Neural cell (in vitro differentiated cells): ENCODE results near the gene ATP7B. TPM values are rescaled to one million over a fixed set of nuclear protein-coding genes. Genes with fewer than 3 reads are reported as not detected.

Source experiments
- H2AFZ ChIP-seq: fragments of 200-600, 300-800 bp; sonication (generic), shearing (Covaris generic); 2 replicates; pipeline ENCODE4 v1.6.0; 2014; ENCODE audit warnings: low read depth, mild to moderate bottlenecking, antibody characterized with exemption, low read length, moderate library complexity
- H3F3A ChIP-seq: fragments of 200-600 bp; shearing (Covaris generic); 2 replicates; pipeline ENCODE4 v1.6.1; 2016; ENCODE audit warnings: mild to moderate bottlenecking, moderate library complexity, mixed read lengths, antibody characterized with exemption, low read length; ENCODE audit not compliant: insufficient read depth, poor library complexity, severe bottlenecking
- H3K27ac ChIP-seq: fragments of 200-600, 300-800 bp; sonication (generic), shearing (Covaris generic); 2 replicates; pipeline ENCODE4 v1.5.1; 2014; ENCODE audit warnings: mild to moderate bottlenecking, low read length, moderate library complexity
- H3K27me3 ChIP-seq: fragments of 300-800, 200-600 bp; sonication (generic), shearing (Covaris generic); 2 replicates; pipeline ENCODE4 v1.6.0; 2014; ENCODE audit warnings: mild to moderate bottlenecking, low read depth, low read length, moderate library complexity; ENCODE audit not compliant: insufficient read depth
- H3K36me3 ChIP-seq: fragments of 300-800, 200-600 bp; sonication (generic), shearing (Covaris generic); 2 replicates; pipeline ENCODE4 v1.5.1; 2014; ENCODE audit warnings: mild to moderate bottlenecking, antibody characterized with exemption, low read length, moderate library complexity; ENCODE audit not compliant: insufficient read depth
- H3K4me2 ChIP-seq: fragments of 300-800, 200-600 bp; sonication (generic), shearing (Covaris generic); 2 replicates; pipeline ENCODE4 v1.6.0; 2014; ENCODE audit warnings: mild to moderate bottlenecking, low read length
- H3K4me3 ChIP-seq: fragments of 300-800, 200-600 bp; sonication (generic), shearing (Covaris generic); 2 replicates; pipeline ENCODE4 v1.5.1; 2014; ENCODE audit warnings: mild to moderate bottlenecking, low read length, moderate library complexity
- H3K79me2 ChIP-seq: fragments of 200-600 bp; shearing (Covaris generic); replicated peaks from 2 replicates; pipeline ENCODE4 v1.6.0; 2014; ENCODE audit warnings: mild to moderate bottlenecking, low read length, moderate library complexity; ENCODE audit not compliant: insufficient read depth
- H3K9ac ChIP-seq: fragments of 300-800, 200-600 bp; sonication (generic), shearing (Covaris generic); 2 replicates; pipeline ENCODE4 v1.6.1; 2016; ENCODE audit warnings: mild to moderate bottlenecking, low read length, mixed read lengths
- H3K9me2 ChIP-seq: fragments of 200-600 bp; shearing (Covaris generic); 2 replicates; pipeline ENCODE4 v1.6.1; 2016; ENCODE audit warnings: mild to moderate bottlenecking, low read length, mixed read lengths; ENCODE audit not compliant: insufficient read depth
- H3K9me3 ChIP-seq: fragments of 200-600, 300-800 bp; sonication (generic), shearing (Covaris generic); 2 replicates; pipeline ENCODE4 v1.6.1; 2016; ENCODE audit warnings: mild to moderate bottlenecking, mixed run types, low read length, moderate library complexity, mixed read lengths
- H4K20me1 ChIP-seq: fragments of 200-600 bp; shearing (Covaris generic); 2 replicates; pipeline ENCODE4 v1.6.1; 2016; ENCODE audit warnings: mild to moderate bottlenecking, mixed run types; ENCODE audit not compliant: insufficient read depth
- EP300 ChIP-seq: fragments of 450-650 bp; conservative IDR thresholded peaks from 2 replicates; pipeline ENCODE4 v1.6.1; 2014; ENCODE audit warnings: antibody characterized with exemption, mild to moderate bottlenecking, moderate library complexity; ENCODE audit not compliant: poor library complexity, severe bottlenecking
- MXI1 ChIP-seq: fragments of 450-650 bp; conservative IDR thresholded peaks from 2 replicates; pipeline ENCODE4 v1.6.1; 2014; ENCODE audit warnings: antibody characterized with exemption, mild to moderate bottlenecking; ENCODE audit not compliant: poor library complexity, severe bottlenecking
- POLR2AphosphoS5 ChIP-seq: IDR thresholded peaks from 2 replicates; pipeline ENCODE4 v1.6.1; 2012
- RAD21 ChIP-seq: fragments of 450-650 bp; conservative IDR thresholded peaks from 2 replicates; pipeline ENCODE4 v1.6.1; 2014; ENCODE audit warnings: antibody characterized with exemption, mild to moderate bottlenecking, moderate library complexity
- SMC3 ChIP-seq: fragments of 450-650 bp; conservative IDR thresholded peaks from 2 replicates; pipeline ENCODE4 v1.6.1; 2014; ENCODE audit warnings: antibody characterized with exemption, mild to moderate bottlenecking, moderate library complexity; ENCODE audit not compliant: poor library complexity
- TAF1 ChIP-seq: IDR thresholded peaks from 2 replicates; pipeline ENCODE4 v1.6.1; 2012; ENCODE audit warnings: low read depth
- polyA plus RNA-seq: library from polyadenylated mRNA; depleted of rRNA; stranded (reverse); fragments of >200 nt; gene quantifications from 2 replicates; pipeline ENCODE4 v1.2.3, GENCODE V29; 2014
- TF ChIP-seq, protein P1 (sequence below): IDR thresholded peaks from 2 replicates; pipeline ENCODE4 v1.6.1; 2012; ENCODE audit warnings: borderline replicate concordance
- TF ChIP-seq, protein P2 (sequence below): fragments of 450-650 bp; IDR thresholded peaks from 2 replicates; pipeline ENCODE4 v1.5.1; 2014; ENCODE audit warnings: antibody characterized with exemption, mild to moderate bottlenecking, moderate library complexity; ENCODE audit not compliant: poor library complexity, severe bottlenecking

The ATP7B gene
- polyA plus RNA-seq, 1 donor from 2014 or later, result 6.3 TPM

DNA sequence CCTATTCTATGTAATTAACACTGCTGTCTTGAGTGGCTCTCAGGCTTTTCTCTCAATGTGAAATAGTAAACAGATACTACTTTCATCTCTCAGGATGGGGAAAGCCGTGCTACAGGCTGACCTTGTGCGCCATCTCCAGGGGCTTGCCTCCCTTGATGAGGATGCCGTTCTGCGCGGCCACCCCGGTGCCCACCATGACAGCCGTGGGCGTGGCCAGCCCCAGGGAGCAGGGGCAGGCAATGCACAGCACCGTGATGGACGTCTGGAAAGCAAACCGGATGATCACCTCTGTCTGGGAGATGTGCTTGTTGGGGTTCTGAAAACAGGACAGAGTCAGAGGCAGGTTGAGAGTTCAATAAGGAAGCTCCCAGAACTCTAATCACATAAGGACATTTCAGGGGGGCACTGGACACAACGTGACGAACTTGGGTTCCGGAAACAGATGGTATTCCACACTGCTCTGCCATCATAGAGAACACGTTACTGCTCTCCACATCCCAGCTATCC, 65.0 kb downstream of the ATP7B start:
- Histone ChIP-seq H3K9me3 (no peaks in the 10 kb centered on the region), H2AFZ (no peak overlapping the region), H3K4me3 (no peak overlapping the region), H3K36me3 (no peaks in the 10 kb centered on the region), H3K9me2 (no peaks in the 10 kb centered on the region), H3K27me3 (no peaks in the 10 kb centered on the region), H4K20me1 (no peaks in the 10 kb centered on the region), H3K79me2 (no peaks in the 10 kb centered on the region), H3K9ac (no peak overlapping the region), H3K27ac (no peak overlapping the region), H3F3A (no peaks in the 10 kb centered on the region), H3K4me2 (no peak overlapping the region)
- TF ChIP-seq POLR2AphosphoS5 (no peak), RAD21 (no peak), MXI1 (no peak), SMC3 (no peak)
- TF ChIP-seq, protein P1, sequence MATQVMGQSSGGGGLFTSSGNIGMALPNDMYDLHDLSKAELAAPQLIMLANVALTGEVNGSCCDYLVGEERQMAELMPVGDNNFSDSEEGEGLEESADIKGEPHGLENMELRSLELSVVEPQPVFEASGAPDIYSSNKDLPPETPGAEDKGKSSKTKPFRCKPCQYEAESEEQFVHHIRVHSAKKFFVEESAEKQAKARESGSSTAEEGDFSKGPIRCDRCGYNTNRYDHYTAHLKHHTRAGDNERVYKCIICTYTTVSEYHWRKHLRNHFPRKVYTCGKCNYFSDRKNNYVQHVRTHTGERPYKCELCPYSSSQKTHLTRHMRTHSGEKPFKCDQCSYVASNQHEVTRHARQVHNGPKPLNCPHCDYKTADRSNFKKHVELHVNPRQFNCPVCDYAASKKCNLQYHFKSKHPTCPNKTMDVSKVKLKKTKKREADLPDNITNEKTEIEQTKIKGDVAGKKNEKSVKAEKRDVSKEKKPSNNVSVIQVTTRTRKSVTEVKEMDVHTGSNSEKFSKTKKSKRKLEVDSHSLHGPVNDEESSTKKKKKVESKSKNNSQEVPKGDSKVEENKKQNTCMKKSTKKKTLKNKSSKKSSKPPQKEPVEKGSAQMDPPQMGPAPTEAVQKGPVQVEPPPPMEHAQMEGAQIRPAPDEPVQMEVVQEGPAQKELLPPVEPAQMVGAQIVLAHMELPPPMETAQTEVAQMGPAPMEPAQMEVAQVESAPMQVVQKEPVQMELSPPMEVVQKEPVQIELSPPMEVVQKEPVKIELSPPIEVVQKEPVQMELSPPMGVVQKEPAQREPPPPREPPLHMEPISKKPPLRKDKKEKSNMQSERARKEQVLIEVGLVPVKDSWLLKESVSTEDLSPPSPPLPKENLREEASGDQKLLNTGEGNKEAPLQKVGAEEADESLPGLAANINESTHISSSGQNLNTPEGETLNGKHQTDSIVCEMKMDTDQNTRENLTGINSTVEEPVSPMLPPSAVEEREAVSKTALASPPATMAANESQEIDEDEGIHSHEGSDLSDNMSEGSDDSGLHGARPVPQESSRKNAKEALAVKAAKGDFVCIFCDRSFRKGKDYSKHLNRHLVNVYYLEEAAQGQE, result no peak

DNA sequence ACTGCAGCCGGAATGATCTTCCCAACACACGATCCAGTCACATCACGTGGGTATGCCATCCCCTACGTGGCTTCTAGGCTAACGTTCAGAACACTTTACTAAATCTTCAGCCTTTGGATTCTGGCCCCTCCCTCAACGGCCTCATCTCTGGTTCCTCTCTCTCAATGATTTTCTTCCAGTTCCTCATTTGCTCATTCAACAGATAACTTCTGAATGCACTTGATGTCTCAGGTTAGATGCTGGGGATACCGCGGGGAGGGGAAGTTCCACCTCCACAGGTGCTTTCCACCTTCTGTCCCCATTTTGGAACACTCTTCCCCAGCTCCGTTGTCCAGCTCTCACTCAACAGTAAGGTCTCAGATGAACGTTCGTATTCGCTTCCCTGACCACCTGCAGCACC, 66.1 kb downstream of the ATP7B start:
- Histone ChIP-seq H3K36me3 (no peaks in the 10 kb centered on the region), H2AFZ (no peak overlapping the region), H3K9me3 (no peaks in the 10 kb centered on the region), H3K9ac (no peak overlapping the region), H3K27ac (no peak overlapping the region), H3K4me2 (no peak overlapping the region), H3K27me3 (no peaks in the 10 kb centered on the region), H3K9me2 (no peaks in the 10 kb centered on the region), H3K79me2 (no peaks in the 10 kb centered on the region), H3K4me3 (no peak overlapping the region), H3F3A (no peaks in the 10 kb centered on the region), H4K20me1 (no peaks in the 10 kb centered on the region)
- TF ChIP-seq TAF1 (no peak), SMC3 (no peak), POLR2AphosphoS5 (no peak), MXI1 (no peak)
- TF ChIP-seq, protein P2, sequence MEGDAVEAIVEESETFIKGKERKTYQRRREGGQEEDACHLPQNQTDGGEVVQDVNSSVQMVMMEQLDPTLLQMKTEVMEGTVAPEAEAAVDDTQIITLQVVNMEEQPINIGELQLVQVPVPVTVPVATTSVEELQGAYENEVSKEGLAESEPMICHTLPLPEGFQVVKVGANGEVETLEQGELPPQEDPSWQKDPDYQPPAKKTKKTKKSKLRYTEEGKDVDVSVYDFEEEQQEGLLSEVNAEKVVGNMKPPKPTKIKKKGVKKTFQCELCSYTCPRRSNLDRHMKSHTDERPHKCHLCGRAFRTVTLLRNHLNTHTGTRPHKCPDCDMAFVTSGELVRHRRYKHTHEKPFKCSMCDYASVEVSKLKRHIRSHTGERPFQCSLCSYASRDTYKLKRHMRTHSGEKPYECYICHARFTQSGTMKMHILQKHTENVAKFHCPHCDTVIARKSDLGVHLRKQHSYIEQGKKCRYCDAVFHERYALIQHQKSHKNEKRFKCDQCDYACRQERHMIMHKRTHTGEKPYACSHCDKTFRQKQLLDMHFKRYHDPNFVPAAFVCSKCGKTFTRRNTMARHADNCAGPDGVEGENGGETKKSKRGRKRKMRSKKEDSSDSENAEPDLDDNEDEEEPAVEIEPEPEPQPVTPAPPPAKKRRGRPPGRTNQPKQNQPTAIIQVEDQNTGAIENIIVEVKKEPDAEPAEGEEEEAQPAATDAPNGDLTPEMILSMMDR, result no peak

DNA sequence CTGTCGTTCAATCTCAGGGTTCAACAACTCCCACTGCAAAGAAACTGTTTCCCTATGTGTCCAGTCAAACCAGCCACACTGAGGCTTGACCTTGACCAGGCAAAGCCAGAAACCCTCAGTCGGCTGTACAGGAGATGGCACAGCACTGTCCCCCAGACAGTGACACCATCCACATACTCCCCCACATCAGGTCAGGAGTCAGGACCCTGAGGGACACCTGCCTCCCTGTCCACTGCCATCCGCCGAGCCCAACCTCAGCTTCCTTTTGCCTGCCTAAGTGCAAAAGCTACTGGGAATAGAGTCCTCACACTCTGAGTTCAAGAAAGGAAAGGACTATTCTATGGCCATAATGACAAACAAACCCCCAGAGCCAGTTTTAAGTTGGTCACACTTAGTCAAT, 66.8 kb downstream of the ATP7B start:
- H3K9ac ChIP-seq, result no peak overlapping the region
- H3K9me2 ChIP-seq, result no peaks in the 10 kb centered on the region
- no peaks in the 10 kb centered on the region for H4K20me1 ChIP-seq
- H3K27ac ChIP-seq, result no peak overlapping the region
- H3K27me3 ChIP-seq, result no peaks in the 10 kb centered on the region
- TF ChIP-seq EP300 (no peak), SMC3 (no peak), POLR2AphosphoS5 (no peak), MXI1 (no peak), TAF1 (no peak), RAD21 (no peak)
- TF ChIP-seq, protein P1, result no peak
- no peak overlapping the region for H2AFZ ChIP-seq
- H3K36me3 ChIP-seq, result no peaks in the 10 kb centered on the region
- H3F3A ChIP-seq, result no peaks in the 10 kb centered on the region
- H3K4me3 ChIP-seq, result no peak overlapping the region
- no peaks in the 10 kb centered on the region for H3K9me3 ChIP-seq
- no peaks in the 10 kb centered on the region for H3K79me2 ChIP-seq
- no peak overlapping the region for H3K4me2 ChIP-seq
